Astrocyte (in vitro differentiated cells and primary cell): ENCODE data around the gene INTS6. TPM values are rescaled to one million over a fixed set of nuclear protein-coding genes. Genes with fewer than 3 reads are reported as not detected.

Experiments
- DNase-seq: peaks from one replicate; pipeline ENCODE4 v3.0.0-alpha.2; 2010; ENCODE audit warnings: low read depth
- FAIRE-seq: peaks from 2 replicates; lab custom pipeline; 2011; peaks lifted over from hg19 to GRCh38; lab: Jason Lieb, UNC
- H2AFZ ChIP-seq: 2 replicates; pipeline ENCODE4 v1.6.0; 2012; ENCODE audit warnings: low read depth, low read length, inconsistent platforms
- H3K27ac ChIP-seq: 2 replicates; pipeline ENCODE4 v1.5.1; 2011; ENCODE audit warnings: low read depth, low read length, inconsistent platforms
- H3K27me3 ChIP-seq: 2 replicates; pipeline ENCODE4 v1.6.0; 2011; ENCODE audit warnings: low read length, inconsistent platforms; ENCODE audit not compliant: insufficient read depth
- H3K36me3 ChIP-seq: 2 replicates; pipeline ENCODE4 v1.5.1; 2011; ENCODE audit warnings: low read length, inconsistent platforms; ENCODE audit not compliant: insufficient read depth
- H3K4me1 ChIP-seq: 2 replicates; pipeline ENCODE4 v1.5.1; 2011; ENCODE audit warnings: low read length, inconsistent platforms; ENCODE audit not compliant: insufficient read depth
- H3K4me2 ChIP-seq: 2 replicates; pipeline ENCODE4 v1.6.0; 2012; ENCODE audit warnings: low read length, inconsistent platforms
- H3K4me3 ChIP-seq: 2 replicates; pipeline ENCODE4 v1.5.1; 2011; ENCODE audit warnings: low read depth, mild to moderate bottlenecking, low read length, inconsistent platforms; ENCODE audit not compliant: insufficient read depth
- H3K79me2 ChIP-seq: 2 replicates; pipeline ENCODE4 v1.6.0; 2012; ENCODE audit warnings: mild to moderate bottlenecking, low read length, inconsistent platforms; ENCODE audit not compliant: insufficient read depth
- H3K9ac ChIP-seq: 2 replicates; pipeline ENCODE4 v1.6.0; 2012; ENCODE audit warnings: mild to moderate bottlenecking, low read length, inconsistent platforms
- H3K9me3 ChIP-seq: 2 replicates; pipeline ENCODE4 v1.5.1; 2012; ENCODE audit warnings: low read depth, mild to moderate bottlenecking, low read length, inconsistent platforms; ENCODE audit not compliant: insufficient read depth
- H4K20me1 ChIP-seq: 2 replicates; pipeline ENCODE4 v1.6.0; 2012; ENCODE audit warnings: low read length, inconsistent platforms; ENCODE audit not compliant: insufficient read depth
- H3K27ac Mint-ChIP-seq: one replicate; pipeline ENCODE4 v1.8.0; 2021; ENCODE audit warnings: mild to moderate bottlenecking, mixed read lengths; ENCODE audit not compliant: unreplicated experiment
- H3K27me3 Mint-ChIP-seq: one replicate; pipeline ENCODE4 v1.8.0; 2021; ENCODE audit warnings: low read depth, mixed read lengths; ENCODE audit not compliant: unreplicated experiment
- H3K36me3 Mint-ChIP-seq: one replicate; pipeline ENCODE4 v1.8.0; 2021; ENCODE audit warnings: low read depth, mixed read lengths; ENCODE audit not compliant: unreplicated experiment
- H3K4me1 Mint-ChIP-seq: one replicate; pipeline ENCODE4 v1.8.0; 2021; ENCODE audit warnings: low read depth, mixed read lengths; ENCODE audit not compliant: unreplicated experiment
- H3K4me3 Mint-ChIP-seq: one replicate; pipeline ENCODE4 v1.8.0; 2021; ENCODE audit warnings: mild to moderate bottlenecking, moderate library complexity, mixed read lengths; ENCODE audit not compliant: unreplicated experiment
- H3K9me3 Mint-ChIP-seq: one replicate; pipeline ENCODE4 v1.8.0; 2021; ENCODE audit warnings: mild to moderate bottlenecking, mixed read lengths; ENCODE audit not compliant: unreplicated experiment
- CTCF ChIP-seq: IDR thresholded peaks from 2 replicates; pipeline ENCODE4 v1.5.1; 2011; ENCODE audit warnings: low read depth, mild to moderate bottlenecking, inconsistent platforms, low read length, moderate library complexity; ENCODE audit not compliant: insufficient read depth
- EZH2 ChIP-seq: IDR thresholded peaks from 2 replicates; pipeline ENCODE4 v1.6.1; 2012; ENCODE audit warnings: mild to moderate bottlenecking, low read length, inconsistent platforms; ENCODE audit not compliant: insufficient read depth
- total RNA-seq: library from RNA; stranded (reverse); gene quantifications from 2 replicates; pipeline ENCODE4 v1.2.1, GENCODE V29; 2021

The INTS6 gene
- total RNA-seq, 1 donor from 2014 or later, result 47.6 TPM

- Histone ChIP-seq H3K9me3 (no peaks in the 10 kb centered on the region), H3K27ac (no peak overlapping the region), H3K36me3 (peaks cover 18% of the 10 kb centered on the region), H3K27me3 (no peaks in the 10 kb centered on the region), H3K4me1 (peaks cover 7% of the 10 kb centered on the region), H3K4me2 (no peak overlapping the region), H3K79me2 (no peaks in the 10 kb centered on the region), H4K20me1 (no peaks in the 10 kb centered on the region), H3K9ac (no peak overlapping the region), H3K4me3 (no peak overlapping the region), H2AFZ (no peak overlapping the region)
- Mint-ChIP-seq H3K9me3 (no peaks in the 10 kb centered on the region), H3K4me1 (peaks cover 39% of the 10 kb centered on the region), H3K27ac (peak overlapping the region; percentile 23), H3K36me3 (peaks cover 18% of the 10 kb centered on the region), H3K27me3 (no peaks in the 10 kb centered on the region), H3K4me3 (peak overlapping the region; percentile 47)
- DNase-seq (peak; percentile 46), FAIRE-seq (no peak)
- TF ChIP-seq EZH2 (no peak), CTCF (no peak)
Observed at GRCh38 chr13:51361106-51361505, 91.7 kb downstream of the INTS6 start.

GRCh38 chr13:51360489-51360888 is 92.3 kb downstream of the INTS6 start:
- no peak overlapping the region for H3K4me3 Mint-ChIP-seq
- peaks cover 17% of the 10 kb centered on the region for H3K36me3 Mint-ChIP-seq
- no peak for DNase-seq
- peak; percentile 34 for FAIRE-seq
- H3K9me3 Mint-ChIP-seq, result no peaks in the 10 kb centered on the region
- Histone ChIP-seq H4K20me1 (no peaks in the 10 kb centered on the region), H3K27me3 (no peaks in the 10 kb centered on the region), H3K9ac (no peak overlapping the region), H3K27ac (no peak overlapping the region), H2AFZ (no peak overlapping the region), H3K4me2 (no peak overlapping the region), H3K79me2 (no peaks in the 10 kb centered on the region), H3K4me3 (no peak overlapping the region), H3K36me3 (peaks cover 14% of the 10 kb centered on the region), H3K9me3 (no peaks in the 10 kb centered on the region), H3K4me1 (peaks cover 7% of the 10 kb centered on the region)
- H3K27ac Mint-ChIP-seq, result peak overlapping the region; percentile 23
- peaks cover 39% of the 10 kb centered on the region for H3K4me1 Mint-ChIP-seq
- H3K27me3 Mint-ChIP-seq, result no peaks in the 10 kb centered on the region
- TF ChIP-seq CTCF (no peak), EZH2 (no peak)

- no peak overlapping the region for H3K27ac ChIP-seq
- DNase-seq (no peak), FAIRE-seq (no peak)
- no peak overlapping the region for H3K4me2 ChIP-seq
- H3K27ac Mint-ChIP-seq, result no peak overlapping the region
- H3K9me3 ChIP-seq, result no peaks in the 10 kb centered on the region
- H3K36me3 ChIP-seq, result peaks cover 10% of the 10 kb centered on the region
- H3K9ac ChIP-seq, result no peak overlapping the region
- H3K36me3 Mint-ChIP-seq, result peaks cover 20% of the 10 kb centered on the region
- H3K27me3 Mint-ChIP-seq, result no peaks in the 10 kb centered on the region
- no peak overlapping the region for H2AFZ ChIP-seq
- no peaks in the 10 kb centered on the region for H3K9me3 Mint-ChIP-seq
- H3K4me1 Mint-ChIP-seq, result peaks cover 32% of the 10 kb centered on the region
- no peak overlapping the region for H3K4me3 Mint-ChIP-seq
- H4K20me1 ChIP-seq, result no peaks in the 10 kb centered on the region
- TF ChIP-seq EZH2 (no peak), CTCF (no peak)
- H3K27me3 ChIP-seq, result no peaks in the 10 kb centered on the region
- peaks cover 2% of the 10 kb centered on the region for H3K4me1 ChIP-seq
- no peaks in the 10 kb centered on the region for H3K79me2 ChIP-seq
- H3K4me3 ChIP-seq, result no peak overlapping the region
Observed at GRCh38 chr13:51359352-51359751, 93.5 kb downstream of the INTS6 start.
